ENCODE results near the gene TOR2A.
A peak's percentile ranks its signal among the peaks of the same experiment; 100 is the strongest.

Gene TOR2A

DNA sequence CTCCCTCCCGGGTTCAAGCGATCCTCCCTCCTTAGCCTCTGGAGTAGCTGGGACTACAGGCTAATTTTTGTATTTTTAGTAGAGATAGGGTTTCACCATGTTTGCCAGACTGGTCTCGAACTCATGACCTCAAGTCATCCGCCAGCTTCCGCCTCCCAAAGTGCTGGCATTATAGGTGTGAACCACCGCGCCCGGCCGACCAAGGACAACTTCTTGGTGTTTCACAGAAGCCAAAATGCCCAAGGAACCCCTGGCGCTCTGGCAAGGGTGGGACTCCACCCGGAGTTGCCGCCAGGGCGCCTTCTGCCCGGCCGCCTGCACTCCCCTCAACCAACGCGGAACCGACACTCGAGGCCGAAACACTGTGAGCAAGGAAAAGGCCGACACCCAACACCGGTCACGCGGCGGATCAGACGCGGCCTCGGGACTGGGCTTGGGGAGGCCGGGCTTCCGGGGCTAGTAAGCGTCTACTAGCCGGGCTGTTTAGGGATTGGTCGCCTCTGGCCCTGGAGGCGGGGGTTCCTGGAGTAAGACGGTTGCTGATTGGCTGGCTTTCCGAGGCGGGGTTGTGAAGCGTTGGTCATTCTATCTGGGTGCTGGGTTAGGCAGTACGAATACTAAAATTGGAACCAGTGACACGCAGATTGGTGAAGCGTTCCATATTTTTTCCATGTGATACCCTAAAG, 36.0 kb downstream of the TOR2A start:
- peak; percentile 99 for DNase-seq (ENCODE audit: low read depth)

DNA sequence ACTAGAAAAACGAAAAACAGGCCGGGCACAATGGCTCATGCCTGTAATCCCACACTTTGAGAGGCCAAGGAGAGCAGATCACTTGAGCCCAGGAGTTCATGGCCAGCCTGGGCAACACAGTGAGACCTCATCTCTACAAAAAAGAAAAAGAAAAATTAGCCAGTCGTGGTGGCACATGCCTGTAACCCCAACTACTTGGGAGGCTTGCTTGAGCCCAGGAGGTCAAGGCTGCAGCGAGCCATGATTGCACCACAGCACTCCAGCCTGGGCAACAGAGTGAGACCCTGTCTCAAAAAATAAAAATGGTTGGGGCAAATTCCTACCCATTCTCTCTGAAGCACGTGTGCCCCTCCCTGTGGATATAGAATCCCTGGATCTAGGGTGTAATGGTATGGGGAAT, 36.7 kb downstream of the TOR2A start:
- DNase-seq (ENCODE audit: low read depth): no peak

DNA sequence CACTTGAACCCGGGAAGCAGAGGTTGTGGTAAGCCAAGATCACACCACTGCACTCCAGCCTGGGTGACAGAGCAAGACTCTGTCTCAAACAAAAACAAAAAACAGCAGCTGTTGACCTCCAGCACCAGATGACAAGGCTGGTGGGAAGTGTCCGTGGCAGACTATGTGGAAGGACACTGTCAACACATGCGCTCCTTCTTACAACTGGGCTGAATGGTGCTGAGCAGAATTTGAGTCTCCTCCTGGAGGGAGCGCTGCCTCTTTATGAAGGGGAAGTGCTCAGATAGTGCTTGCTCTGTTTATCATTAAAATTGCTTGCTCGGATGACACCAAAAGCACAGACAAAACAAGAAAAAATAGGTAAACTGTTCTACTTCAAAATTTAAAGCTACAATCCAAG, 37.5 kb downstream of the TOR2A start:
- DNase-seq (ENCODE audit: low read depth): no peak

DNA sequence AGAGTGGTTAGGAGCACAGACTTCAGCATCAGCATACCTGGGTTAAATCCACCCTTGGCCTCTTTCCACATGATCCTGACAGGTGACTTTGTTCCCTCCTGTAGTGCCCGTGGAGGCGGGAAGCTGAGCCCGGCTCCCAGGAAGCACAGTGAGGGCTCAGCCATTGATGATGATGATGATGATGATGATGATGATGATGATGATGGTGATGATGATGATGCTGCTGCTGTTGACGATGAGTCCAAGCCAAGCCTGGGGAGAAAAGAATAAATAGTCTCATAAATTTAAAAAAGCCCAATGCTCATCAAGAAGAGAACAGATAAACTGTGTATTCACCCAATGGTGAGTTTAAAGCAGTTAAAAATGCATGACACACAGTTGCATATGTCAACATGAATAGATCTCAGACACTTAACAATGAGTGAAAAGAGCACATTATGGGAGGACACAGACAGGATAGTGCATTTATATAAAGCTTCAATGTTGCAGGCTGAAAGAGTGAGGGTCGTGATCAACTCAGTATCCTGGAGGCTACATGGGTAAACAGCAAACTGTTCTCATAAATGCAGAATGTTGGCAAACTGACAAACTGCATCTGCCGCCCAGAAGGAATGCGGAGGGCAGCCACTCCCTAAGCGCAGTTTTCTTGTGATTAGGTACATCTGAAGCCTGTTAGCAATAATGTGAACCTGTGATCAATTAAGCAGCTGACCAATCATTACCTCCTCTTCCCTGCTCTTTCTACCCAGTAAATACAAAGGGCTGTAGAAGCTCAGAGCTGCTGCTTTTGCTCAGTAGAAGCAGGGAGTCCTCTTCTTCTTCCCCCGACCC, 40.0 kb downstream of the TOR2A start:
- peak; percentile 68 for DNase-seq (ENCODE audit: low read depth)

DNA sequence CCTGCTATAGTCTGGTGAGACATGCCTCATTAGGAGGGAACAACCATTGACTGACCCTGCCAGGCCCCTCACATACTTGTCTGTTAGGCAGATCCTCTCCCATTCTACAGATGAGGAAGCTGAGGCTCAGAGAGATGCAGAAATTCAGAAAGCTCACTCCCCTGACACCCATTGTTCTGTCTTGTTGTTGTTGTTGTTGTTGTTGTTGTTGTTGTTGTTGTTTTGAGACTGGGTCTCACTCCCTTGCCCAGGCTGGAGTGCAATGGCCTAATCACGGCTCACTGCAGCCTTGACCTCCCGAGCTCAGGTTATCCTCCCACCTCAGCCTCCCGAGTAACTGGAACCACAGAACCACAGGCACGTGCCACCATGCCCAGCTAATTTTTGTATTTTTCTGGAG, 41.4 kb downstream of the TOR2A start:
- no peak for DNase-seq (ENCODE audit: low read depth)

DNA sequence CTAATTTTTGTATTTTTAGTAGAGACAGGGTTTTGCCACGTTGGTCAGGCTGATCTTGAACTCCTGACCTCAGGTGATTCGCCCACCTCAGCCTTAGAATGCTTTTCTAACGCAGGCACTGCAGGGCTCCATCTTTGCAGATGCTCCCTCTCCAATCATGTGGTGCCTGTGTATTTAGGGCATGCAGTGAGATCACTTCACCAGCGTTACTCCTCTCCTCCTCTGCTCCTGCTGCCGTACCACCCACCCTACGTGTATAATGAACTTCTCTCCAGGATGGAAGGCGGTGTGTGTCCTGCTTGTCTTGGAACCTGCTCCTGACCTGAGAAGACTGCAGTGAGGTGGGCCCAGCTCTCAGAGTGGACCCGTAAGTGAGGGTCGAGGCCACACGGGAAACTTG, 42.0 kb downstream of the TOR2A start:
- no peak for DNase-seq (ENCODE audit: low read depth)

DNA sequence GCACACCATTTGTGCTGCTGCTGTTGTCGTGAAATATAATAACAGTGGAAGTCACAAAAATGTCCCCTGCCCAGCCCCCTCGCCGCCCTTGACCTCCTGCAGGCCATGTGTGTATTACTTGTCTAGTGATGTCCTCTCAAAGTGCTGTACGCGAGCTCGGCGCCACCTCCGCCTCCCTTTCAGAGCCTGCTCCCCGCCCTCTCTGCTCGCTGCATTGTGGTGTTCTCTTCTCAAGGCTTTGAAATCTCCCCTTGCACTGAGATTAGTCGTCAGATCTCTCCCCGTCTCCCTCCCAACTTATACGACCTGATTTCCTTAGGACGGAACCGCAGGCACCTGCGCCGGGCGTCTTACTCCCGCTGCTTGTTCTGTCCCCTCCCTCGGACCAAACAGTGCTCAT, 43.0 kb downstream of the TOR2A start:
- DNase-seq (ENCODE audit: low read depth): no peak

DNA sequence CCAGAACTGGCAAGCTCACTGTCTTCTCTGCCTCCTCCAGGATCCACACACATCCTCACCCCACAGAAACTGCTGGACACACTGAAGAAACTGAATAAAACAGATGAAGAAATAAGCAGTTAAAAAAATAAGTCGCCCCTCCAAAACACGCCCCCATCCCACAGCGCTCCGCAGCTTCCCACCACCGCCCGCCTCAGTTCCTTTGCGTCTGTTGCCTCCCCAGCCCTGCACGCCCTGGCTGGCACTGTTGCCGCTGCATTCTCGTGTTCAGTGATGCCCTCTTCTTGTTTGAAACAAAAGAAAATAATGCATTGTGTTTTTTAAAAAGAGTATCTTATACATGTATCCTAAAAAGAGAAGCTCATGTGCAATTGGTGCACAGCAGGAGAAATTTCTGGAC, 44.4 kb downstream of the TOR2A start:
- DNase-seq (ENCODE audit: low read depth): no peak

DNA sequence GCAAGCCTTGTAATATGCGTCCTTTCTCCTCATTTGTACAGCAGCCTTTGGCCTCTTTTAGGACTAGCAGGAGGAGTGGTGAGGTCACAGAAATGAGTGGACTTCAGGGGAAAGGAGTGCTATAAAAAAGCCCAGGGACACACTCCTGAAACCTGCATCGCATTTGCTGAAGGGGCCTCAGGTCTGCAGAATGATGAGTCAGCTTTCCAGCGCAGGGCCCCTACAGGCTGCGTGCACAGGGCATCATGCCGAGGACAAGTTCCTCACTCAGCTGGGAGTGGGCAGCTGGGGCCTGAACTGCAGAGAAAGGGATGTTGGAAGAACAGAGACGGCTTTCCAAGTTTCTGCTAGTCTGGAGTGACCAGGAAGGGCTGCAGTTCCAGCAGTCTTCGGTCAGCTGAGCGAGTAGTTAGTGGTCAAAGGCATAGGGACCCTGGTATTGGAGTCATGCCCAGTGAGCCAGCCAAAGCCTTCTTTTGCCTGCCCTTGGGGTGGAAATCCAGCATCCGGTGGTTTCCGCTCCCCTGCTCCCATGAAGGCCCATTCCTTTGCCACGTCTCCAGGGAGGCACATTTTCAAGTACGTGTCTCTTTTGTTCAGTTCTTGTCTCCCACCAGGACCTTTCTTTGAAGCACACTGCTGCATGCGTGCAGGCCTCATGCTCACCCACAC, 45.6 kb downstream of the TOR2A start:
- no peak for DNase-seq (ENCODE audit: low read depth)

DNA sequence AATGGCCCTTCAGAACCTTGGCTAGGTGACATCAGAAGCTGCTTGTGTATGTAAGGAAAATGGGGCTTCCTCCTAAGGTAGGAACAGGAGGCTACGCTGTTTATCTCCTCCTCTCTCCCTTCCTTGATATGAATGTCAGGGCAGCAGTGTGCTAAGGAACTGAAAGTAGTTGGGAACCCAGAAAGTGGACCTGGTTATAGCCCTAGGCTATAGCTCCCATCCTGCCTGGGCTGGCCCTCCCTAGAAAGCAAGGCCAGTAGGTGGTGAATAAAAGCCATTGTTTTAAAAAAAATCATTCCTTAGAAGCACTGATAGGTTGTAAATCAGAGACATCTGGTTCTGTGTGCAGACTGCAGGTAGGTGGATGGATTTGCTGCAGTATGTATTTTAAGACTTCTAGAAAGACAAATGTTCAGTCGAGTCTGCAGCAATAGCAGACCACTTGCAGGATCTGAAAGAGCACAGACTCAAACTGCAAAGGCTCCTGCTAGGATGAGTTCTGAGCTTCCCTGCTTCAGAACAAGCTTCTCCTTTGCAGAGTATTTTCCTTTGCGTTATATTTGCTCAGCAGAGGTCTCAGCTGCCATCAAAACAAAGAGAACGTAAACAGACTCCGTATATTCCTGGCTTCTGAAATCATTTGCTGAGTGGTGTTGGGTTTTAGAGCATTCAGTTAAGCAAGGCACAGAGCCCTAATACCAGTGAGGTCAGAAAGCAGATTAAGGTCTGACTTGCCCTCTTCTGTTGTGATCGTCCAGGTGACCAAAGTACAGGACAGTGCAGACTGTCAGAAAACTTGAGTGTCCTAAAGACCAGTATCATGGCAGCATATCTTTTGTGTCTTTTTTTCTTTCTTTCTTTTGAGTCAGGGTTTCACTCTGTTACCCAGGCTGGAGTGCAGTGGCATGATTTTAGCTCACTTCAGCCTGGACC, 48.4 kb downstream of the TOR2A start:
- no peak for DNase-seq (ENCODE audit: low read depth)

DNA sequence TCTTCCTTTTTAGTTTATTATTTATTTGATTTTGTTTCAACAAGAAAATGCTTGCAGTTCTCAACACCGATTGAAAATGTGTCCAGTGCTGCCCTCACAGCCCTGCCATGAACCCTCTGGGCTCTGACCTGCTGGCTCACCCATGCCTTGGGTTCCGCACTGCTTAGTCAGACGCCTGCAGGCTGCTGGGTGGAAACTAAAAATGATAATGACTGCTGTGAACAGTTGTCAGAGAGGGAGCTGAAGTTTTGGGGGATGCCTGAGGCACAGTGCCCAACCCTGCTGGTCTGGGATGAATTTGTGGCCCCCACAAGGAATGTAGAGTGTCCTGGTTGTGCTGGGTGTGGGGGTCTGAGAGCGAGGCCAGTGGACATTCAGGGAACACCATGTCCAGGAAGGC, 50.5 kb downstream of the TOR2A start:
- DNase-seq (ENCODE audit: low read depth): peak; percentile 24

DNA sequence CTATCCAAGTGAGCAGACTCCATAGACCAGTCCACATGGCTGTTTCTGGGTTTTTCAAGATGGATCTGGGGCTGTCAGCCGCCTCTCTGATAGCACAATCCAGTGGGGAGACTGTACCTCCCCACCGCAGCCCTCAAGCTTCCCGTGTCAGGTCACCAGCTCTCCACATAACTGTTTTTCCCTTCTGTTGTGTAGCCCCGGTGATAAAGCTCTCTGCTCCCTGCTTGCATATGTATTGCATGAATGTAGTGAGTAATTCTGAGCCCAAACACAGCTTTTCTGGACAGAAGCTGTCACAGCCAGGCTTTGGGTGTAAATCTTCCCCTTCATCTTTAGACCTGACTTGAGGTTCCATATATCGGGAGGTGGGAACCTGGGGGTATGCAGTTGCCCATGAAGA, 51.4 kb downstream of the TOR2A start:
- no peak for DNase-seq (ENCODE audit: low read depth)

DNA sequence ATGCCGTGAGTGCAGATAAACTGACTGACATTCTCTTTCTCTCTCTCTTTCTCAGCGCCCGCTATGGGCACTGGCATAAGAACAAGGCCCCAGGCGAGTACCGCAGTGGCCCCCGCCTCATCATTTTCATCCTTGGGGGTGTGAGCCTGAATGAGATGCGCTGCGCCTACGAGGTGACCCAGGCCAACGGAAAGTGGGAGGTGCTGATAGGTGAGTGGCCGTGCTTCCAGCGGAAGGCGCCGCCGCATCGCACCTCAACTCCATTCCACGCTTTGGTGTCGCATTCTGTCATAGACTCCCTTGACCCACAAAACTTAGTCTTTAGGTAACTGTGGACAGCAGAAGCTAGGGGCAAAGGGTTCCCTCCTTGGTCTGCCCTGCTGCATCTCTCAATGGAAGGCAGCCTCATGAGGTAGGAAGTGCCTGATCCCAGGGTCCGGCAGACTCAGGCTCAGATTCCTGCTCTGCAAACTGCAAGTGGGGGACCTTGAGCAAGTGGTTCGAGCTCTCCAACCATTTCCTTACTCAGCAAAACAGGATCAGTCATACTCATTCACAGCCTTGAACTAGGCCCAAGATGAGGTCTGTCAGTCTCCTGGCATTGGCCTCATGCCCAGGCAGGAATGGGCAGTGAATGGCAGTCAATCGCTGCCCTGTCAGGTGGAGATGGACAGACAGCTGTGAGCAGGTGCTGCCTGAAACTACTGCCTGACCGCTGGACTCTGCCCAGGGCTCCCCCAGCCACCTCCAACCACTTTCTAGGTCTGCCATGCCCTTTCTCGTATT, 52.5 kb downstream of the TOR2A start:
- no peak for DNase-seq (ENCODE audit: low read depth)

Measured in fibroblast of gingiva (primary cell).